Kidney (tissue), 14 donors: ENCODE results near the gene ARHGAP40. TPM values are rescaled to one million over a fixed set of nuclear protein-coding genes. Genes with fewer than 3 reads are reported as not detected.

Experiments used
- DNase-seq, 5 donors: peaks; one replicate each; pipeline ENCODE4 v3.0.0-alpha.2; 2013 to 2020
- FAIRE-seq: peaks from 2 replicates; lab custom pipeline; 2012; peaks lifted over from hg19 to GRCh38; lab: Jason Lieb, UNC
- H3K27ac ChIP-seq, 2 donors: one replicate each; pipeline ENCODE4 v1.7.0; 2013; ENCODE audit warnings: low read depth in 2 of 2, low read length in 2 of 2, inconsistent platforms in 1 of 2
- H3K27me3 ChIP-seq: one replicate; pipeline ENCODE4 v1.7.1; 2013; ENCODE audit warnings: low read length, inconsistent platforms; ENCODE audit not compliant: control insufficient read depth, insufficient read depth
- H3K36me3 ChIP-seq, 3 donors: one replicate each; pipeline versions ENCODE4 v1.7.0 to v1.7.1; 2013; ENCODE audit warnings: low read length in 3 of 3, control low read depth in 1 of 3, inconsistent platforms in 1 of 3; ENCODE audit not compliant: insufficient read depth in 3 of 3, control insufficient read depth in 2 of 3
- H3K4me1 ChIP-seq, 3 donors: one replicate each; pipeline versions ENCODE4 v1.7.0 to v1.7.1; 2013; ENCODE audit warnings: low read length in 3 of 3, inconsistent platforms in 1 of 3, low read depth in 1 of 3; ENCODE audit not compliant: control insufficient read depth in 2 of 3, insufficient read depth in 2 of 3
- H3K4me3 ChIP-seq, 3 donors: one replicate each; pipeline versions ENCODE4 v1.7.0 to v1.8.1; 2013; ENCODE audit warnings: low read length in 3 of 3, control low read depth in 1 of 3, inconsistent platforms in 1 of 3
- H3K9ac ChIP-seq, 3 donors: one replicate each; pipeline versions ENCODE4 v1.7.0 to v1.7.1; 2013; ENCODE audit warnings: low read length in 3 of 3, control low read depth in 1 of 3, inconsistent platforms in 1 of 3
- H3K9me3 ChIP-seq, 3 donors: one replicate each; pipeline versions ENCODE4 v1.7.0 to v1.7.1; 2013; ENCODE audit warnings: low read length in 3 of 3, control low read depth in 1 of 3, inconsistent platforms in 1 of 3; ENCODE audit not compliant: control insufficient read depth in 2 of 3, insufficient read depth in 1 of 3
- intact Hi-C: fragments of 100-400 bp; cut with DNase I; formaldehyde crosslinking; loops from one replicate; pipeline ENCODE4 v1.11.1; 2022
- polyA plus RNA-seq: library from polyadenylated mRNA; stranded (reverse); fragments of 350-450 nt; fragmentation: Illumina TruSeq; extraction: RNeasy Lipid Tissue Mini Kit (QIAGEN cat#74804); gene quantifications from one replicate; pipeline ENCODE4 v1.2.3, GENCODE V29; 2014; ENCODE audit warnings: low read depth, low replicate concordance; ENCODE audit not compliant: insufficient read depth
- total RNA-seq: library from RNA; stranded (reverse); fragmentation: NEBNext Ultra II Directional; extraction: Animal tissue kit (Norgen Biotek cat#: 25700); gene quantifications from one replicate; pipeline ENCODE4 v1.2.1, GENCODE V29; 2021
- TF ChIP-seq, protein P1 (sequence below): IDR thresholded peaks from 3 replicates; pipeline ENCODE4 v1.5.1; 2012; ENCODE audit warnings: mild to moderate bottlenecking, moderate library complexity, borderline replicate concordance; ENCODE audit not compliant: insufficient read depth; ENCODE audit errors: extremely low read depth
- donor health status: control.
- donor health status: control.
- donor health status: control.
- donor health status: control.
- donor health status: control.
- donor health status: DM: yes; HTN: yes; CAD: no.
- donor health status: Normal renal cell carcinoma (clear cell type).

The ARHGAP40 gene
- total and polyA plus RNA-seq, 2 donors from 2014 or later, result 1.3 to 20.2 TPM

DNA sequence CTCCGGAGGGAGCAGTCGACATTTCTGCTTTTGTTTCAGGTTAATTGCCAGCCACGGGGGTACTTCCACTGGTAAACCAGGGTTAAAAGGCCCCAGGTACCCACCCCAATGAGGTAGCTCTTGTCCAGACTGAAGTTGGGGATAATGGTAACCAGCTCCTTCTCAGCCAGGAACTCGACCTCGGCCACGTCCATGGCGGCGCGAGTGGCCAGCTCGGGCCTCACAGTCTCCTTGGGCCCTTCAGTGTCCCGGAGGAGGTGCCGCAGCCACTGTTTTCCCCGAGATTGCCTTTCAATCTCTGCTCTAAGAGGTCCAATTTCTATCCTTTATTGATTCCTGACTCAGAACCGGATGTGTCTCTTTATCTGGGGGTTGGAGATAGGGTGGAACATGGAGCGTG, 13.7 kb downstream of the ARHGAP40 start:
- intact Hi-C loops, result no loop called here
- FAIRE-seq (no peak), DNase-seq (no peak)
- Histone ChIP-seq H3K4me3 (no peak overlapping the region), H3K36me3 (no peaks in the 10 kb centered on the region), H3K27me3 (no peaks in the 10 kb centered on the region), H3K27ac (no peak overlapping the region), H3K9ac (no peak overlapping the region), H3K4me1 (no peaks in the 10 kb centered on the region), H3K9me3 (no peaks in the 10 kb centered on the region)
- TF ChIP-seq, protein P1, sequence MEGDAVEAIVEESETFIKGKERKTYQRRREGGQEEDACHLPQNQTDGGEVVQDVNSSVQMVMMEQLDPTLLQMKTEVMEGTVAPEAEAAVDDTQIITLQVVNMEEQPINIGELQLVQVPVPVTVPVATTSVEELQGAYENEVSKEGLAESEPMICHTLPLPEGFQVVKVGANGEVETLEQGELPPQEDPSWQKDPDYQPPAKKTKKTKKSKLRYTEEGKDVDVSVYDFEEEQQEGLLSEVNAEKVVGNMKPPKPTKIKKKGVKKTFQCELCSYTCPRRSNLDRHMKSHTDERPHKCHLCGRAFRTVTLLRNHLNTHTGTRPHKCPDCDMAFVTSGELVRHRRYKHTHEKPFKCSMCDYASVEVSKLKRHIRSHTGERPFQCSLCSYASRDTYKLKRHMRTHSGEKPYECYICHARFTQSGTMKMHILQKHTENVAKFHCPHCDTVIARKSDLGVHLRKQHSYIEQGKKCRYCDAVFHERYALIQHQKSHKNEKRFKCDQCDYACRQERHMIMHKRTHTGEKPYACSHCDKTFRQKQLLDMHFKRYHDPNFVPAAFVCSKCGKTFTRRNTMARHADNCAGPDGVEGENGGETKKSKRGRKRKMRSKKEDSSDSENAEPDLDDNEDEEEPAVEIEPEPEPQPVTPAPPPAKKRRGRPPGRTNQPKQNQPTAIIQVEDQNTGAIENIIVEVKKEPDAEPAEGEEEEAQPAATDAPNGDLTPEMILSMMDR, result no peak

DNA sequence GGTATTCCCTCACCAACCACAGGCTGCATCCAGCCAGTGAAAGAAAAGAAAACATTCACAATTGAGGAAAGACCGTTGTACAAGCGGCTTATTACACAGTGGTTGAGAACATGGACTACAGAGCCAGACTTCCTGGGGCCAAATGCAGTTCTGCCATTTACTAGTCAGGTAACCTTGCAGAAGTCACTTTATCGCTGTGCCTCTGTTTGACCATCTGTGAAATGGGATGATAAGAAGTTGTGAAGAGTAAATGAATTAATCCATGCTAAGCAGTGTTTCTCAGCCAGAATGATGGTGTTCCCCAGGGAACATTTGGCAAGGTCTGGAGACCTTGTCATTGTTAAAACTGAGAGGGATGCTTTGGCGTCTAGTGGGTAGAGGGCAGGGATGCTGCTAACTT, 14.8 kb downstream of the ARHGAP40 start:
- Histone ChIP-seq H3K9ac (no peak overlapping the region), H3K27me3 (no peaks in the 10 kb centered on the region), H3K4me1 (no peaks in the 10 kb centered on the region), H3K36me3 (no peaks in the 10 kb centered on the region), H3K9me3 (no peaks in the 10 kb centered on the region), H3K4me3 (no peak overlapping the region), H3K27ac (no peak overlapping the region)
- DNase-seq (no peak), FAIRE-seq (no peak)
- TF ChIP-seq, protein P1, result no peak
- intact Hi-C loops, result no loop called here

GRCh38 chr20:38617011-38617829, 15.6 kb downstream of the ARHGAP40 start:
- FAIRE-seq, result no peak
- H3K27ac ChIP-seq, result no peak overlapping the region

More at GRCh38 chr20:38617011-38617829, 15.6 kb downstream of the ARHGAP40 start:
- TF ChIP-seq, protein P1, result no peak
- no peak overlapping the region for H3K9ac ChIP-seq
- H3K27me3 ChIP-seq, result no peaks in the 10 kb centered on the region
- intact Hi-C loops, result no loop called here
- H3K4me3 ChIP-seq, result no peak overlapping the region
- no peaks in the 10 kb centered on the region for H3K4me1 ChIP-seq
- no peaks in the 10 kb centered on the region for H3K9me3 ChIP-seq
- no peak for DNase-seq
- no peaks in the 10 kb centered on the region for H3K36me3 ChIP-seq
